ENCODE results near the gene CWF19L2.
"Not testable (repeated sequence)": the region's sequence is repeated elsewhere in the genome, so short reads cannot be mapped to it uniquely, and the experiment has no call there.

The CWF19L2 gene

DNA sequence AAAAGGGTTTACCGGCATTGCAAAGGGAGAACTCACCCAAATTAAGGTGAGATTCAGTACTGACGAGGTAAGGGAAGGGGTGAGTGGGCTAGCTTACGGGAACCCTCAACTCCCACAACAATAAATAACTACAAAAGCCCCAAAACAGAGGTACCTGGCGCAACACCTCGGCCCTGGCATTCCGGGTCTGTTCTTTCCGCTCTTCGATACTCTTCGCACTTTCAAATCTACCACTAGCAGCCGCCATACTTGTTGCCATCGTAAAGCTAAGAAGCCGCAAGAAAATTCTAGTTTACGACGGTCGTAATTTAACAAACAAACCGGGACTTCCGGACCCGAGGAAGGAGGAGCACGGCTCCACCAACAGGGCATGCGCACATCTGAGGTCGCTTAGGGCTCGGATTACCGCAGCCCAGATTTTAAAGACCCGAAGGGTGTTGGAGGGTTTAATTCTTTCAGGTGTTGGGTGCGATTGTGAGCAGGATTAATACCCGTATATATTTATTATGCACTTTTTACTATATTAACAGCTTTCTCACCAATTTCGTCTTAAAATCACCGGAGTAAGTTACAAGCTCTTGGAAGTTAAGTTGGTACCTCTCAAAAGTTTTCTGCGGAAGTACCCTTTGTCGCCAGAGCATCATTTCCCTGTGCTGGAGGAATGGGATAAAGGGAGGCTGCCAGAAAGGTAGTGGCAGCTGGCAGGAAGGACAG, at the start of gene CWF19L2:
TSS of gene CWF19L2 (minus strand) at position 268 of the 714 bp plus-strand sequence. CDS start at position 259, 9 bp downstream.
- Histone ChIP-seq H3K4me1 (ENCODE audit: control insufficient read depth, insufficient read depth, low read length) (no peaks in the 10 kb centered on the region), H3K4me3 (ENCODE audit: low read length) (peak within 1 kb of the TSS; percentile 73), H3K9ac (ENCODE audit: low read length) (peak within 1 kb of the TSS; percentile 59), H3K27ac (ENCODE audit: low read depth, low read length) (peak within 1 kb of the TSS; percentile 69), H3K27me3 (ENCODE audit: control insufficient read depth, insufficient read depth, low read length) (no peaks in the 10 kb centered on the region), H3K36me3 (ENCODE audit: control insufficient read depth, insufficient read depth, low read length) (peaks cover 8% of the 10 kb centered on the region)

DNA sequence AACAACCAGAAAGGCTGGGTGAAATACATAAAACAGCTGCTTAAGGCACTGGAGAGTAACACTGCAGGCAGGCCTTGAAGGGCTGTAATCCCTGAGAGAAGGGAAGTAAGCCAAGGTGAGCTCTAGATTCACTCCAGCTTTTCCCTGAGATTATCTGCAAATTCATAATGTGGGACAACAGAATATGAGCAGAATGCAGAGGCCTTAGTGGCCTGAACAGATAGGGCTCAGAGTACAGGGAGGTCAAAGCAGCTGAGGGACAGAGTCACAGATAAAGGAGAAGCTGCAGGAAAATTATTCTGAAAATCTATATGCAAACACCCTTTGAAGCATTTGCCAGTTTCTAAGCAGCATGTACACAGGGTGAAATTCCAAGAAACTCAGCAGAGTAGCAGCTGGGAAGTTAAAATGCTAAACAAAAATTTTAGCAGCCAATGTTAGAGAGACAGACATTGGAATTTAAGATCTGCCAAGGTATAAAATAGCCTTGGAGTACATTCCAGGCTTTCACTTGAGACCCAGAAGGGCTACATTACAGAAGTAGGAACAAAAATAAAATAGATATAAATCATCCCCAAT, 48.1 kb upstream of the CWF19L2 start:
- H3K27me3 ChIP-seq (ENCODE audit: control insufficient read depth, insufficient read depth, low read length), result no peaks in the 10 kb centered on the region
- peaks cover 13% of the 10 kb centered on the region for H3K4me1 ChIP-seq (ENCODE audit: control insufficient read depth, insufficient read depth, low read length)
- H3K36me3 ChIP-seq (ENCODE audit: control insufficient read depth, insufficient read depth, low read length), result peaks cover 9% of the 10 kb centered on the region
- peak overlapping the region; percentile 39 for H3K27ac ChIP-seq (ENCODE audit: low read depth, low read length)
- H3K9ac ChIP-seq (ENCODE audit: low read length), result no peak overlapping the region
- no peak overlapping the region for H3K4me3 ChIP-seq (ENCODE audit: low read length)

DNA sequence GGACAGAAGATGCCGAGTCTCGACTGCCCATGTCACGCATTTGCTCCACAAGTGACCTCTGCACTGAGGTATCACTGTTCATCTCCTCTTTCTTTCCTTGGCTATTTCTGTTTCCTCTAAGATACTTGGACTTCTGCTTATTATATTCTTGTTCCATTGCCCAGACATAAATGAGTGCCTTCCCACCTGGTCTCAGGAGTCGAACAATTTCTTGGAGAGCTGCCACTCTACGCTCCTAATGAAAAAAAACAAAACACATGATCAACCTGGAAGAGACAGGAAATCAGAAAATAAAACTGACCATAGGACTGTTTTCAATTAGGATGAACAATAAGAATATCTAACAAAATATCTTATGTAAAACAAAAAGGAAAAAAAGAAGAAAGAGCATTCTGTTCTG, 47.4 kb upstream of the CWF19L2 start:
- Histone ChIP-seq H3K27me3 (ENCODE audit: control insufficient read depth, insufficient read depth, low read length) (no peaks in the 10 kb centered on the region), H3K4me1 (ENCODE audit: control insufficient read depth, insufficient read depth, low read length) (peaks cover 13% of the 10 kb centered on the region), H3K9ac (ENCODE audit: low read length) (no peak overlapping the region), H3K4me3 (ENCODE audit: low read length) (no peak overlapping the region), H3K36me3 (ENCODE audit: control insufficient read depth, insufficient read depth, low read length) (peaks cover 9% of the 10 kb centered on the region), H3K27ac (ENCODE audit: low read depth, low read length) (peak overlapping the region; percentile 63)

DNA sequence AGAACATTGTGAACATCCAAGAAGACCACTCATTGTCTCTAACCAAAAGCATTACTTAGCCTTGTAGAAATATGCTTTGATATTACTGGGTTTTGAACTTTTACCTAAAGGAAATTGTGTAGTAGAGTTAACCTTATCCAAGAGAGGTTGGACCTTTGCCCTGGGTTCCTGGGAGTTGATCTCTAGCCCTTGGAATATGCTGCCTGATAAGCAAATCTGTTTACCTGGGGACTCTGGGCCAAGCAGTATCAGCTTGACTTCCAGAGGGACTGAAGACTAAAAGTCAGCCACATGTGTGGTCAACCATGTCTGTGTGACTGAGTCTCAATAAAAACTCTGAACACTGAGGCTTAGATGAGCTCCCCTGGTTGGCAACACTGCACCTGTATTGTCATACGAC, 44.1 kb upstream of the CWF19L2 start:
- no peak overlapping the region for H3K27ac ChIP-seq (ENCODE audit: low read depth, low read length)
- no peak overlapping the region for H3K9ac ChIP-seq (ENCODE audit: low read length)
- no peaks in the 10 kb centered on the region for H3K27me3 ChIP-seq (ENCODE audit: control insufficient read depth, insufficient read depth, low read length)
- H3K36me3 ChIP-seq (ENCODE audit: control insufficient read depth, insufficient read depth, low read length), result peaks cover 9% of the 10 kb centered on the region
- H3K4me3 ChIP-seq (ENCODE audit: low read length), result no peak overlapping the region
- peaks cover 13% of the 10 kb centered on the region for H3K4me1 ChIP-seq (ENCODE audit: control insufficient read depth, insufficient read depth, low read length)

DNA sequence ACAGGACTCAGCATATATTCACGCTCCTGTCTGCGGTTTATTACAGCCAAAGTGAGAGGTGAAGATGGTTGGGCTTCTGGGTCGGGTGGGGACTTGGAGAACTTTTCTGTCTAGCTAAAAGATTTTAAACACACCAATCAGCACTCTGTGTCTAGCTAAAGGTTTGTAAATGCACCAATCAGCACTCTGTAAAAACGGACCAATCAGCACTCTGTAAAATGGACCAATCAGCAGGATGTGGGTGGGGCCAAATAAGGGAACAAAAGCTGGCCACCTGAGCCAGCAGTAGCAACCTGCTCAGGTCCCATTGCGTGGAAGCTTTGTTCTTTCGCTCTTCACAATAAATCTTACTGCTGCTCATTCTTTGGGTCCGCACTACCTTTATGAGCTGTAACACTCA, 39.7 kb upstream of the CWF19L2 start:
- H3K9ac ChIP-seq (ENCODE audit: low read length); H3K36me3 ChIP-seq (ENCODE audit: control insufficient read depth, insufficient read depth, low read length); H3K27me3 ChIP-seq (ENCODE audit: control insufficient read depth, insufficient read depth, low read length); H3K4me1 ChIP-seq (ENCODE audit: control insufficient read depth, insufficient read depth, low read length); H3K4me3 ChIP-seq (ENCODE audit: low read length); H3K27ac ChIP-seq (ENCODE audit: low read depth, low read length): not testable (repeated sequence)

DNA sequence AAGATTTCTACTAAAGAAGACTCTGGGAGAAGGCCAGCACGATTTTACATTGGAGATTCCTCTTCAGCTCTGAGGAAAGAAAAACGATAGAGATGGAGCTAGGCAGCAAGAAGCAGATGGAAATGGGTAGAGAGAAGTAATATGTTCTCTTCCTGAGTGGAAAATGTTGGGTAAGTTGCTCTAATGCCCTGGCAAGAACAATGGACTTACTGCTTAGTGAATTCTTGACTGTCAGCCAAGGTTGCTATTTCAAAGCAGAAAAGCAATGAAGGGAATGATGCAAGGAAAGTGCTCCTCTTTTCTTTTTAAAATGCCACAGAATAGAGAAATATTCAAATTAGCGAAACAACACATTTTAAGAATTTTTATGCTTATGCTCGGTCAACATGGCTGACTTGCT, 38.4 kb upstream of the CWF19L2 start:
- Histone ChIP-seq H3K27me3 (ENCODE audit: control insufficient read depth, insufficient read depth, low read length) (no peaks in the 10 kb centered on the region), H3K27ac (ENCODE audit: low read depth, low read length) (no peak overlapping the region), H3K4me3 (ENCODE audit: low read length) (no peak overlapping the region), H3K36me3 (ENCODE audit: control insufficient read depth, insufficient read depth, low read length) (no peaks in the 10 kb centered on the region), H3K4me1 (ENCODE audit: control insufficient read depth, insufficient read depth, low read length) (peaks cover 4% of the 10 kb centered on the region), H3K9ac (ENCODE audit: low read length) (no peak overlapping the region)

DNA sequence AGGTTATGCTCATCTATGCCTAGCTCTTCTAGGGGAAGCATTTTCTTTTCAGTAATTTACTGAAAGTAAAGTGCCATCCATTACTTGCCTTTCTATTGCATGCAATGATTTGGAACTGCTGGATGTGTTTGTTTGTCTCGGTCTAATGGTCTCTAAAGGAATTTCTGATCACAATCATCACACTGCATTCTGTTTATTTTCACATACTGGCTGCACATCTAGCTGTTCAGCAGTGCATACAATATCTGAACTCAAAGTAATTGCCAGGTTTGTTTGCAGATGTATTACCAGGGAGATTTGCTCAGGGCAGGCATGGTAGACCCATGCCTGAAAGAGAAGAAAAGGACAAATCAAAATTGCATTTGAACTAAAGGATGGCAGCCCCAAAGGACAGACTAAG, 36.4 kb upstream of the CWF19L2 start:
- Histone ChIP-seq H3K27ac (ENCODE audit: low read depth, low read length) (no peak overlapping the region), H3K36me3 (ENCODE audit: control insufficient read depth, insufficient read depth, low read length) (no peaks in the 10 kb centered on the region), H3K4me3 (ENCODE audit: low read length) (no peak overlapping the region), H3K4me1 (ENCODE audit: control insufficient read depth, insufficient read depth, low read length) (peaks cover 4% of the 10 kb centered on the region), H3K9ac (ENCODE audit: low read length) (no peak overlapping the region), H3K27me3 (ENCODE audit: control insufficient read depth, insufficient read depth, low read length) (no peaks in the 10 kb centered on the region)

DNA sequence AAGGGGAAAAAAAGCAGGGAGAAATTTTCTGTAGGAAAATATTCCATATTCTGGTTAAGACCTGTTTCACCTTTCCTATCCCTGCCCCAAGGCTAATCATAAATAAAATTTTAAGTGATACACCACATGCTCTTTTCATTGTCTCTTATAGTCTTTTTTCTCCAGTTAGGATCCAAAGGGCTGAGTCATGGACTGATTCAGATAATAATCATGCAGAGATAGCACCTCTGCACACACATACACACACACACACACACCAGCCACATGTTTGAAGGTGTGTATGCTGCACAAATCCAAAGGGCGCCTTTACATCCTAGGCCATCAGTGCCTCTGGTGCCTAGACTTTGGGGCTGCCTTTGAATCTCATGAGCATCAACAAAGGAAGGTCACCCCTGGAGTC, 35.5 kb upstream of the CWF19L2 start:
- H3K36me3 ChIP-seq (ENCODE audit: control insufficient read depth, insufficient read depth, low read length), result no peaks in the 10 kb centered on the region
- no peak overlapping the region for H3K27ac ChIP-seq (ENCODE audit: low read depth, low read length)
- no peak overlapping the region for H3K4me3 ChIP-seq (ENCODE audit: low read length)
- H3K4me1 ChIP-seq (ENCODE audit: control insufficient read depth, insufficient read depth, low read length), result peaks cover 4% of the 10 kb centered on the region
- H3K27me3 ChIP-seq (ENCODE audit: control insufficient read depth, insufficient read depth, low read length), result no peaks in the 10 kb centered on the region
- no peak overlapping the region for H3K9ac ChIP-seq (ENCODE audit: low read length)

DNA sequence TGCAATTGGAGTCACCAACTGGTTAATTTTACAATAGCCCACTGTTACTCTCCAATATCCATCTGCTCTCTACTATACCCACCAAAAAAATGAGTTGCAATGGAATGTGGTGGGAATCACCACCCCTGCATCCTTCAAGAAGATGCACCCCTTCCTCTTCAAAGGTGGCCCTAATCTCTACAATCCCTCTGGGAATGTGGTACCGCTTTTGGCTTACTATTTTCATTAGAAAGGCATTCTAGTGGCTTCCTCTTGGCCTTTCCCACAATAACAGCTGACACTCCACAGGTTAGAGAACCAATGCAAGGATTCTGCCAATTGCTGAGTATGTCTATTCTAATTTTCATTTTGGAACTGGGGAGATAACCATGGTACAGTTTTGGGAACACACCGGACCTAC, 33.2 kb upstream of the CWF19L2 start:
- no peaks in the 10 kb centered on the region for H3K27me3 ChIP-seq (ENCODE audit: control insufficient read depth, insufficient read depth, low read length)
- no peak overlapping the region for H3K9ac ChIP-seq (ENCODE audit: low read length)
- H3K4me1 ChIP-seq (ENCODE audit: control insufficient read depth, insufficient read depth, low read length), result no peaks in the 10 kb centered on the region
- H3K27ac ChIP-seq (ENCODE audit: low read depth, low read length), result no peak overlapping the region
- no peak overlapping the region for H3K4me3 ChIP-seq (ENCODE audit: low read length)
- H3K36me3 ChIP-seq (ENCODE audit: control insufficient read depth, insufficient read depth, low read length), result no peaks in the 10 kb centered on the region

DNA sequence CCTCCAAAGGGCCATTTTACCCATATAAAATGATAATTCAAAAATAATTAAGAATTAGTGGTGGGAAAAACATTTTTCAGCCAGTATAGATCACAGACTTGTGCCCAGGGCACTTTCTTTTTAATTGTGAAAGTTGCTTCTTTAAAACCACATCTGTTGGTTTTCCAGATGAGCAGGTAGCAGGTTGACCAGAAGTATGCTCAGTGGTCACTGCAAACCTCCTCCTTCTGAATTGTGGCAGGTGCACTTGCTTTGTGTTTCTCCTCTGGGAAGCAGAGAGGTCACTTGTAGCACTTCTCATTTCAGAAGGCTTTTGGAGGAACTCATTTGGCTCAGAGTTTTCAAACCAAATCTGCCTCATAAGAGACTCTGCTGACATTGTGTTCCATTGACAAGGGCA, 24.6 kb upstream of the CWF19L2 start:
- Histone ChIP-seq H3K9ac (ENCODE audit: low read length) (no peak overlapping the region), H3K4me1 (ENCODE audit: control insufficient read depth, insufficient read depth, low read length) (no peaks in the 10 kb centered on the region), H3K36me3 (ENCODE audit: control insufficient read depth, insufficient read depth, low read length) (no peaks in the 10 kb centered on the region), H3K27ac (ENCODE audit: low read depth, low read length) (no peak overlapping the region), H3K27me3 (ENCODE audit: control insufficient read depth, insufficient read depth, low read length) (no peaks in the 10 kb centered on the region), H3K4me3 (ENCODE audit: low read length) (no peak overlapping the region)

DNA sequence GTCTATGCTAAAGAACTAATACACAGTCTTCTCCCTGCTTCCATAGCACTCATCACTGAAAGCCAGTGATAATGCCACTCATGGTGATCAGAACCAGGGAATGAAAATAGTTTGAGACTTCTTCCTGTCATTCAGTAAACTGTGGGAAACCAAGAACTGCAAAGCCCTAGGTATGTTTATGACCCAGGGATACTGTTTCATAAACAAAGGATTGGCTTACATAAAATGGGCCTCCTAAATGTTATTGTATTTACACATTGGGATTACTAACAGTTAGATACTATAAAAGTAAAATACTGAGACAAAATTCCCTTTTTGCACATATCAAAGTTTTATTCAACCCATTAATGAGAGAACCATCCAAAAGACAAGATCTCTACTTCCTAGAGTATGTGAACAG, 21.3 kb upstream of the CWF19L2 start:
- Histone ChIP-seq H3K4me1 (ENCODE audit: control insufficient read depth, insufficient read depth, low read length) (no peaks in the 10 kb centered on the region), H3K9ac (ENCODE audit: low read length) (no peak overlapping the region), H3K27me3 (ENCODE audit: control insufficient read depth, insufficient read depth, low read length) (no peaks in the 10 kb centered on the region), H3K4me3 (ENCODE audit: low read length) (no peak overlapping the region), H3K36me3 (ENCODE audit: control insufficient read depth, insufficient read depth, low read length) (no peaks in the 10 kb centered on the region), H3K27ac (ENCODE audit: low read depth, low read length) (no peak overlapping the region)

DNA sequence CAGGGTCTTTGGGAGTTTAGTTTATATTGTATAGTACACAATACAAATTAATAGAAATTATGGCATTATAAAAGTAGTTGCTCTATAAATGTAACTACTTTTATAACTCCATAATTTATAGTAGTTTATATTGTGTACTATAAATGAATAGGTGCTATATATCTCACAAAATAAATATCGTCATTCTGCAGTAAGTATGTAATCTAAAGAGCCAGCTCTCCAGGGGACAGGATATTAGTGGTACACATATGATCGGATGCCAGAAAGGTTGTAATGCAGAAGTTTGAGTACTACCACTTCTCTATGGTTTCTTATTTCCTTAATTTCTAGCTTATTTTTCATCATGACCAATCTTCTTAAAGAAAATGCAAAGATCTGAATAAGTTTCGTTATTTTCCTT, 20.2 kb upstream of the CWF19L2 start:
- no peak overlapping the region for H3K4me3 ChIP-seq (ENCODE audit: low read length)
- H3K36me3 ChIP-seq (ENCODE audit: control insufficient read depth, insufficient read depth, low read length), result no peaks in the 10 kb centered on the region
- H3K27ac ChIP-seq (ENCODE audit: low read depth, low read length), result no peak overlapping the region
- no peak overlapping the region for H3K9ac ChIP-seq (ENCODE audit: low read length)
- H3K4me1 ChIP-seq (ENCODE audit: control insufficient read depth, insufficient read depth, low read length), result no peaks in the 10 kb centered on the region
- no peaks in the 10 kb centered on the region for H3K27me3 ChIP-seq (ENCODE audit: control insufficient read depth, insufficient read depth, low read length)

DNA sequence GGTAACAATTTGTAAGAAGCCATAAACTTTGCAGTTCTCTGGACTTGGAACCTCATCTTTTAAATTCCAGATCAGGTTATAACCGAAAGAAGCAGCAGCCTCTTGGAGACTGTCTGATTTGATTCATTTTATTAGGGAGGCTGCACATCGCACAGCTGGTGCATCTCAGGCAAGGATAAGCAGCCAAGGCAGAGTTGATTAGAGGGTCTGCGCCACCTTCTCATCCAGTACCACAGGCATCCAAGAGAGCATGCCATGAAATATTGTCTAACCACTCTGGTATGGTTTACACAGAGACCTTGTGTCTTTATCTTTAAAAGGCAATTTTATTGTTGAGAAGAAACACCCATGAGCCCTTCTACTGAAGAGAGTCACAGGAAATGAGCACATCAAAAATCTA, 16.2 kb upstream of the CWF19L2 start:
- Histone ChIP-seq H3K27ac (ENCODE audit: low read depth, low read length) (no peak overlapping the region), H3K27me3 (ENCODE audit: control insufficient read depth, insufficient read depth, low read length) (no peaks in the 10 kb centered on the region), H3K4me1 (ENCODE audit: control insufficient read depth, insufficient read depth, low read length) (no peaks in the 10 kb centered on the region), H3K4me3 (ENCODE audit: low read length) (no peak overlapping the region), H3K36me3 (ENCODE audit: control insufficient read depth, insufficient read depth, low read length) (no peaks in the 10 kb centered on the region), H3K9ac (ENCODE audit: low read length) (no peak overlapping the region)

Data from rectal smooth muscle tissue (tissue), 1 donor.